Thyroid gland (tissue), 4 donors: ENCODE results near the gene ZNF296.

Experiments
- CTCF ChIP-seq, 6 experiments: fragments of 200-600 bp in 3 of 6; fragments of 450-650 bp in 3 of 6; sonication (generic) in 3 of 6; IDR thresholded peaks; one replicate each; pipeline ENCODE4 v1.5.1; 2016 to 2019; ENCODE audit warnings: antibody characterized with exemption in 6 of 6, mild to moderate bottlenecking in 2 of 6, inconsistent platforms in 1 of 6, moderate library complexity in 1 of 6
- POLR2A ChIP-seq, 2 donors: fragments of 450-650 bp; IDR thresholded peaks; one replicate each; pipeline ENCODE4 v1.6.1; 2017; ENCODE audit warnings: antibody characterized with exemption in 2 of 2, mild to moderate bottlenecking in 2 of 2, moderate library complexity in 1 of 2

DNA sequence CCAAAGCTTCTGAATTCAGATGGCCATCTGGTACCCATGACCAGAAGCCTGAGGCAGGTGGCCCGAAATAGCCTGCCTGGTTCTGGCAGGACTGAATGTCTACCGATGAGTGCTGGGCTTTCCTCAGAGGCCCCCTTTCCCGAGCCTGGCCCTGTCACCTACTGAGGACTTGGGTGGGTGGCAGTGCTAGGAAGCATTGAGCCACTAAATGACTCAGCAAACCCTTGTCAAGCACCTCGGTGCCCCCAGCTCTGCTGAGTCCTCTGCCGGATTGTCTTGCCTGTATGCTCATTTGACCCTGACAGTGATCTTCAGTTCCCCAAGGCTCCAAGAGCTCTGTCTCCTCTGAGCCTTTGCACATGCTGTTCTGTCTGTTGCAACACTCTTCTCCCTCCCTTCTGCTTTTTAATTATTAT is 34.6 kb upstream of the ZNF296 start:
- TF ChIP-seq CTCF (IDR thresholded peaks at IDR 0.05), result no peak
- no peak for TF ChIP-seq POLR2A (IDR thresholded peaks at IDR 0.05)
